Neural cell (in vitro differentiated cells): ENCODE results near the gene TMEM106A. TPM values are rescaled to one million over a fixed set of nuclear protein-coding genes. Genes with fewer than 3 reads are reported as not detected.

Experiments
- H2AFZ ChIP-seq: fragments of 200-600, 300-800 bp; sonication (generic), shearing (Covaris generic); 2 replicates; pipeline ENCODE4 v1.6.0; 2014; ENCODE audit warnings: low read depth, mild to moderate bottlenecking, antibody characterized with exemption, low read length, moderate library complexity
- H3F3A ChIP-seq: fragments of 200-600 bp; shearing (Covaris generic); 2 replicates; pipeline ENCODE4 v1.6.1; 2016; ENCODE audit warnings: mild to moderate bottlenecking, moderate library complexity, mixed read lengths, antibody characterized with exemption, low read length; ENCODE audit not compliant: insufficient read depth, poor library complexity, severe bottlenecking
- H3K27ac ChIP-seq: fragments of 200-600, 300-800 bp; sonication (generic), shearing (Covaris generic); 2 replicates; pipeline ENCODE4 v1.5.1; 2014; ENCODE audit warnings: mild to moderate bottlenecking, low read length, moderate library complexity
- H3K27me3 ChIP-seq: fragments of 300-800, 200-600 bp; sonication (generic), shearing (Covaris generic); 2 replicates; pipeline ENCODE4 v1.6.0; 2014; ENCODE audit warnings: mild to moderate bottlenecking, low read depth, low read length, moderate library complexity; ENCODE audit not compliant: insufficient read depth
- H3K36me3 ChIP-seq: fragments of 300-800, 200-600 bp; sonication (generic), shearing (Covaris generic); 2 replicates; pipeline ENCODE4 v1.5.1; 2014; ENCODE audit warnings: mild to moderate bottlenecking, antibody characterized with exemption, low read length, moderate library complexity; ENCODE audit not compliant: insufficient read depth
- H3K4me2 ChIP-seq: fragments of 300-800, 200-600 bp; sonication (generic), shearing (Covaris generic); 2 replicates; pipeline ENCODE4 v1.6.0; 2014; ENCODE audit warnings: mild to moderate bottlenecking, low read length
- H3K4me3 ChIP-seq: fragments of 300-800, 200-600 bp; sonication (generic), shearing (Covaris generic); 2 replicates; pipeline ENCODE4 v1.5.1; 2014; ENCODE audit warnings: mild to moderate bottlenecking, low read length, moderate library complexity
- H3K79me2 ChIP-seq: fragments of 200-600 bp; shearing (Covaris generic); replicated peaks from 2 replicates; pipeline ENCODE4 v1.6.0; 2014; ENCODE audit warnings: mild to moderate bottlenecking, low read length, moderate library complexity; ENCODE audit not compliant: insufficient read depth
- H3K9ac ChIP-seq: fragments of 300-800, 200-600 bp; sonication (generic), shearing (Covaris generic); 2 replicates; pipeline ENCODE4 v1.6.1; 2016; ENCODE audit warnings: mild to moderate bottlenecking, low read length, mixed read lengths
- H3K9me2 ChIP-seq: fragments of 200-600 bp; shearing (Covaris generic); 2 replicates; pipeline ENCODE4 v1.6.1; 2016; ENCODE audit warnings: mild to moderate bottlenecking, low read length, mixed read lengths; ENCODE audit not compliant: insufficient read depth
- H3K9me3 ChIP-seq: fragments of 200-600, 300-800 bp; sonication (generic), shearing (Covaris generic); 2 replicates; pipeline ENCODE4 v1.6.1; 2016; ENCODE audit warnings: mild to moderate bottlenecking, mixed run types, low read length, moderate library complexity, mixed read lengths
- H4K20me1 ChIP-seq: fragments of 200-600 bp; shearing (Covaris generic); 2 replicates; pipeline ENCODE4 v1.6.1; 2016; ENCODE audit warnings: mild to moderate bottlenecking, mixed run types; ENCODE audit not compliant: insufficient read depth
- EP300 ChIP-seq: fragments of 450-650 bp; conservative IDR thresholded peaks from 2 replicates; pipeline ENCODE4 v1.6.1; 2014; ENCODE audit warnings: antibody characterized with exemption, mild to moderate bottlenecking, moderate library complexity; ENCODE audit not compliant: poor library complexity, severe bottlenecking
- EZH2 ChIP-seq: fragments of 200-600, 300-800 bp; shearing (Covaris generic), sonication (generic); IDR thresholded peaks from 2 replicates; pipeline ENCODE4 v1.6.1; 2014; ENCODE audit warnings: antibody characterized with exemption, low read length, borderline replicate concordance, mild to moderate bottlenecking; ENCODE audit not compliant: insufficient read depth, poor library complexity, severe bottlenecking
- MXI1 ChIP-seq: fragments of 450-650 bp; conservative IDR thresholded peaks from 2 replicates; pipeline ENCODE4 v1.6.1; 2014; ENCODE audit warnings: antibody characterized with exemption, mild to moderate bottlenecking; ENCODE audit not compliant: poor library complexity, severe bottlenecking
- POLR2AphosphoS5 ChIP-seq: IDR thresholded peaks from 2 replicates; pipeline ENCODE4 v1.6.1; 2012
- RAD21 ChIP-seq: fragments of 450-650 bp; conservative IDR thresholded peaks from 2 replicates; pipeline ENCODE4 v1.6.1; 2014; ENCODE audit warnings: antibody characterized with exemption, mild to moderate bottlenecking, moderate library complexity
- SMC3 ChIP-seq: fragments of 450-650 bp; conservative IDR thresholded peaks from 2 replicates; pipeline ENCODE4 v1.6.1; 2014; ENCODE audit warnings: antibody characterized with exemption, mild to moderate bottlenecking, moderate library complexity; ENCODE audit not compliant: poor library complexity
- TAF1 ChIP-seq: IDR thresholded peaks from 2 replicates; pipeline ENCODE4 v1.6.1; 2012; ENCODE audit warnings: low read depth
- polyA plus RNA-seq: library from polyadenylated mRNA; depleted of rRNA; stranded (reverse); fragments of >200 nt; gene quantifications from 2 replicates; pipeline ENCODE4 v1.2.3, GENCODE V29; 2014
- TF ChIP-seq, protein P1 (sequence below): fragments of 450-650 bp; IDR thresholded peaks from 2 replicates; pipeline ENCODE4 v1.5.1; 2014; ENCODE audit warnings: antibody characterized with exemption, mild to moderate bottlenecking, moderate library complexity; ENCODE audit not compliant: poor library complexity, severe bottlenecking
- TF ChIP-seq, protein P2 (sequence below): IDR thresholded peaks from 2 replicates; pipeline ENCODE4 v1.6.1; 2012; ENCODE audit warnings: borderline replicate concordance

The TMEM106A gene
- polyA plus RNA-seq, 1 donor from 2014 or later = not detected

DNA sequence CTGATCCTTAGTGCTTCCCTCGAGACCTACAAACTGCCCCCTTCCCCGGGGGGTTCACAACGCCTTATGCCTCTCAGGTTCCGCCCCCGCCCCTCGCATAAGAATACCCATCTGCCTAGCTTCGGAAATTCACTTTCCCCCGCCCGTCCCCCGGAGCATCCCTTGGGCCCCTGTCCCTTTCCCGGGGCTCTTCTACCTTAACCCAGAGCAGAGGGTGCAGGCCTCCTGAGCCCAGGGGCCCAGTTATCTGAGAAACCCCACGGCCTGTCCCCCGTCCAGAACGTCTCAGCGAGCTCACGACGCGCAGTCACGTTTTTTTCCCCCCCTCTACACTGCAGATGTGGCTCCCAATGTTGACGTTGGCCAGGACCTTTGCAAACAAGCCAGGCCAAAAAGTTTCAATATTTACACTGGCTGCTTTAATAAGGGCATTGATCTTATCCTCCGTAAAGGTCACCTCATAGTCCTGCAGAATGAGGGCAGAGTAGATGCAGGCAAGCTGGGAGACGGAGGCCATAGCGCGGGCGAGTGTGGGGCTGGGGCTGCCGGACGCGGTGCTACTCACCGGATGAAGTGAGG lies 42.0 kb upstream of the TMEM106A start:
- H3K27ac ChIP-seq = peak overlapping the region; percentile 98
- peak overlapping the region; percentile 74 for H3K4me3 ChIP-seq
- H2AFZ ChIP-seq = peak overlapping the region; percentile 37
- peaks cover 8% of the 10 kb centered on the region for H3F3A ChIP-seq
- no peaks in the 10 kb centered on the region for H3K36me3 ChIP-seq
- H3K79me2 ChIP-seq = peaks cover 35% of the 10 kb centered on the region
- peak overlapping the region; percentile 90 for H3K9ac ChIP-seq
- TF ChIP-seq MXI1 (no peak), RAD21 (no peak), TAF1 (no peak), POLR2AphosphoS5 (no peak), EZH2 (no peak), SMC3 (peak; percentile 45), EP300 (no peak)
- TF ChIP-seq, protein P1, sequence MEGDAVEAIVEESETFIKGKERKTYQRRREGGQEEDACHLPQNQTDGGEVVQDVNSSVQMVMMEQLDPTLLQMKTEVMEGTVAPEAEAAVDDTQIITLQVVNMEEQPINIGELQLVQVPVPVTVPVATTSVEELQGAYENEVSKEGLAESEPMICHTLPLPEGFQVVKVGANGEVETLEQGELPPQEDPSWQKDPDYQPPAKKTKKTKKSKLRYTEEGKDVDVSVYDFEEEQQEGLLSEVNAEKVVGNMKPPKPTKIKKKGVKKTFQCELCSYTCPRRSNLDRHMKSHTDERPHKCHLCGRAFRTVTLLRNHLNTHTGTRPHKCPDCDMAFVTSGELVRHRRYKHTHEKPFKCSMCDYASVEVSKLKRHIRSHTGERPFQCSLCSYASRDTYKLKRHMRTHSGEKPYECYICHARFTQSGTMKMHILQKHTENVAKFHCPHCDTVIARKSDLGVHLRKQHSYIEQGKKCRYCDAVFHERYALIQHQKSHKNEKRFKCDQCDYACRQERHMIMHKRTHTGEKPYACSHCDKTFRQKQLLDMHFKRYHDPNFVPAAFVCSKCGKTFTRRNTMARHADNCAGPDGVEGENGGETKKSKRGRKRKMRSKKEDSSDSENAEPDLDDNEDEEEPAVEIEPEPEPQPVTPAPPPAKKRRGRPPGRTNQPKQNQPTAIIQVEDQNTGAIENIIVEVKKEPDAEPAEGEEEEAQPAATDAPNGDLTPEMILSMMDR = no peak
- TF ChIP-seq, protein P2, sequence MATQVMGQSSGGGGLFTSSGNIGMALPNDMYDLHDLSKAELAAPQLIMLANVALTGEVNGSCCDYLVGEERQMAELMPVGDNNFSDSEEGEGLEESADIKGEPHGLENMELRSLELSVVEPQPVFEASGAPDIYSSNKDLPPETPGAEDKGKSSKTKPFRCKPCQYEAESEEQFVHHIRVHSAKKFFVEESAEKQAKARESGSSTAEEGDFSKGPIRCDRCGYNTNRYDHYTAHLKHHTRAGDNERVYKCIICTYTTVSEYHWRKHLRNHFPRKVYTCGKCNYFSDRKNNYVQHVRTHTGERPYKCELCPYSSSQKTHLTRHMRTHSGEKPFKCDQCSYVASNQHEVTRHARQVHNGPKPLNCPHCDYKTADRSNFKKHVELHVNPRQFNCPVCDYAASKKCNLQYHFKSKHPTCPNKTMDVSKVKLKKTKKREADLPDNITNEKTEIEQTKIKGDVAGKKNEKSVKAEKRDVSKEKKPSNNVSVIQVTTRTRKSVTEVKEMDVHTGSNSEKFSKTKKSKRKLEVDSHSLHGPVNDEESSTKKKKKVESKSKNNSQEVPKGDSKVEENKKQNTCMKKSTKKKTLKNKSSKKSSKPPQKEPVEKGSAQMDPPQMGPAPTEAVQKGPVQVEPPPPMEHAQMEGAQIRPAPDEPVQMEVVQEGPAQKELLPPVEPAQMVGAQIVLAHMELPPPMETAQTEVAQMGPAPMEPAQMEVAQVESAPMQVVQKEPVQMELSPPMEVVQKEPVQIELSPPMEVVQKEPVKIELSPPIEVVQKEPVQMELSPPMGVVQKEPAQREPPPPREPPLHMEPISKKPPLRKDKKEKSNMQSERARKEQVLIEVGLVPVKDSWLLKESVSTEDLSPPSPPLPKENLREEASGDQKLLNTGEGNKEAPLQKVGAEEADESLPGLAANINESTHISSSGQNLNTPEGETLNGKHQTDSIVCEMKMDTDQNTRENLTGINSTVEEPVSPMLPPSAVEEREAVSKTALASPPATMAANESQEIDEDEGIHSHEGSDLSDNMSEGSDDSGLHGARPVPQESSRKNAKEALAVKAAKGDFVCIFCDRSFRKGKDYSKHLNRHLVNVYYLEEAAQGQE = peak; percentile 14
- no peaks in the 10 kb centered on the region for H3K9me2 ChIP-seq
- H3K4me2 ChIP-seq = peak overlapping the region; percentile 42
- H3K27me3 ChIP-seq = no peaks in the 10 kb centered on the region
- H4K20me1 ChIP-seq = no peaks in the 10 kb centered on the region
- no peaks in the 10 kb centered on the region for H3K9me3 ChIP-seq

DNA sequence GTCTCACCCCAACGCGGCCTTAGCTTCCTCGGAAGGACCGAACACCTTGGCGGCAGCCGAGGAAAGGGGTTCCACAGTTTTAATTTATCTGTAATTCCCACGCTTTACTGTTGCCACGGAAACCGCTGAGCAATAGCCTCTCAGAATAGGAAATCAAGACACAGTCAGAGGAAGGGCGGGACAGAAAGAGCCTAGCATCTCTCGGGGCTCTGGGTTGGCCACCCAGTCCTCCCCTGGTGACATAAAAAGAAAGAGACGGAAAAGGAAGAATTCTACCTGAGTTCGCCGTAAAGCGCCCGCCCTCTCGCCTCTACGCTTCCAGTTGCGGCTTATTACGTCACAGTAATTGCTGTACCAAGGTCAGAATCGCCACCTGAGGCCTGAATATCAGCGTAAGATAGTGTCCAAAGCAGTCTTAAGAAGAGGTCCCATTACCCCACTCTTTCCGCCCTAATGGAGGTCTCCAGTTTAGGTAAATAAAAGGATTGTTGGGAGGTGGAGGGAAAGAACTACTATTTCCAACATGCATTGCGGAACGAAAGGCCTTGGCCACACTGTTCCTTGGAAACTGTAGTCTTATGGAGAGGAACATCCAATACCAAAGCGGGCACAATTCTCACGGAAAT lies 41.4 kb upstream of the TMEM106A start:
- Histone ChIP-seq H3K79me2 (peaks cover 35% of the 10 kb centered on the region), H3K36me3 (no peaks in the 10 kb centered on the region), H3K27ac (peak overlapping the region; percentile 98), H3K27me3 (no peaks in the 10 kb centered on the region), H4K20me1 (no peaks in the 10 kb centered on the region), H3F3A (peaks cover 8% of the 10 kb centered on the region), H3K4me2 (peak overlapping the region; percentile 69), H3K9me3 (no peaks in the 10 kb centered on the region), H3K4me3 (peak overlapping the region; percentile 74), H3K9ac (peak overlapping the region; percentile 90), H2AFZ (peak overlapping the region; percentile 74), H3K9me2 (no peaks in the 10 kb centered on the region)
- TF ChIP-seq RAD21 (peak; percentile 40), EP300 (peak; percentile 32), EZH2 (no peak), POLR2AphosphoS5 (peak; percentile 87), TAF1 (no peak), MXI1 (peak; percentile 96), SMC3 (no peak)
- TF ChIP-seq, protein P1 = no peak
- TF ChIP-seq, protein P2 = peak; percentile 65
